Measurements from ENCODE around the gene PLEKHF1.

DNA sequence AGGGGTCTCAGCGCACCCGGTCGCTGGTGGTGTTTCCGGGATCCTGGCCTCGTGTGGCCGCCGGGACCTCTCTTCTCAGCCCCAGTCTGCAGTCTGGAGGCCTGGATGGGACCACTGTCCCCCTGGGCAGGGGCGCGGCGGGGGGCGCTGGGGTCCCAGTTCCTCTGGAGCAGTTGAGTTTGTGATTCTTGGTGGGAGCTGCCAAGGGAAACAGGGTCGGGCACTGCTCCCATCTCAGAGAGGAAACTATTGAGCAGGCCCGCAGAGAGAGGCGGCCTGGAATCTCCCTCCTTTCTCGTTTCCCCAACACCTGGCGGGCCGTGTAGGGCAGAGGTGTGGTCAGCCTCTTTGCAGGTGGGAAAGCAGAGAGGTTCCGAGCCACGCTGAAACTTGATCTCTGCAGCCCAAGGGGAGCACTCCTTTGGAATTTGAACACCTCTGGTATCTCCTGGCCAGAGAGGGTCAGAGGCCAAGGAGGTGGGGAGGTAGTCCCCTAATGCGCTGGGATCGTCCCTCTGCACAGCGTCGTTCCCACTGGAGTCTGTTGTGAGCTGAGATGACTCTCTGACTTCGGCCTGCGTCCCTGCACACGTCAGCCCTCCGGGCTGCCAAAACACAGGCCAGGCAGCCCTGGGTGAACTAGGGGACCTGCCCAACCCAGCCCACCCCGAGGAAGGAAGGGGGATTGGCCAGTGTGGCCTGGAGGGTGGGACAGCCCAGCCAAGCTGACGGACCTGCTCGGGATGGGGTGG is 741 bp downstream of the PLEKHF1 start:
- TF ChIP-seq HDAC1 (CRISPR knock-in tag; IDR thresholded peaks at IDR 0.05), result no peak
- no peak for TF ChIP-seq RNF2 (conservative IDR thresholded peaks at IDR 0.05; ENCODE audit: low read depth)
- no peak for TF ChIP-seq PHF20 (CRISPR knock-in tag; IDR thresholded peaks at IDR 0.05)
- no peak for TF ChIP-seq CTCF (CRISPR knock-in tag; IDR thresholded peaks at IDR 0.05)
- no peak for TF ChIP-seq ZNF740 (CRISPR knock-in tag; IDR thresholded peaks at IDR 0.05)
- no peak for TF ChIP-seq ZNF264 (CRISPR knock-in tag; IDR thresholded peaks at IDR 0.05)
- TF ChIP-seq, protein P1, sequence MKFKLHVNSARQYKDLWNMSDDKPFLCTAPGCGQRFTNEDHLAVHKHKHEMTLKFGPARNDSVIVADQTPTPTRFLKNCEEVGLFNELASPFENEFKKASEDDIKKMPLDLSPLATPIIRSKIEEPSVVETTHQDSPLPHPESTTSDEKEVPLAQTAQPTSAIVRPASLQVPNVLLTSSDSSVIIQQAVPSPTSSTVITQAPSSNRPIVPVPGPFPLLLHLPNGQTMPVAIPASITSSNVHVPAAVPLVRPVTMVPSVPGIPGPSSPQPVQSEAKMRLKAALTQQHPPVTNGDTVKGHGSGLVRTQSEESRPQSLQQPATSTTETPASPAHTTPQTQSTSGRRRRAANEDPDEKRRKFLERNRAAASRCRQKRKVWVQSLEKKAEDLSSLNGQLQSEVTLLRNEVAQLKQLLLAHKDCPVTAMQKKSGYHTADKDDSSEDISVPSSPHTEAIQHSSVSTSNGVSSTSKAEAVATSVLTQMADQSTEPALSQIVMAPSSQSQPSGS (CRISPR knock-in tag; IDR thresholded peaks at IDR 0.05), result no peak
- TF ChIP-seq HNF1B (CRISPR knock-in tag; IDR thresholded peaks at IDR 0.05), result no peak; the same call in 1 of the 2 replicates
- no peak for TF ChIP-seq ZNF737 (CRISPR knock-in tag; IDR thresholded peaks at IDR 0.05; ENCODE audit: borderline replicate concordance)
- no peak for TF ChIP-seq SP140L (CRISPR knock-in tag; IDR thresholded peaks at IDR 0.05; ENCODE audit: borderline replicate concordance)
